ENCODE data around the gene SLC8A1. TPM values are rescaled to one million over a fixed set of nuclear protein-coding genes. Genes with fewer than 3 reads are reported as not detected.

Gene SLC8A1
- total and polyA plus RNA-seq, 3 donors from 2014 or later, result 1.4 to 3.6 (median 3.2) TPM

GRCh38 chr2:40200366-40200915, 251.4 kb downstream of the SLC8A1 start:
- WGBS, 2 donors, result 77 to 91% methylated on average over 2 of the region's 2 CpGs

GRCh38 chr2:40199771-40200170, 252.1 kb downstream of the SLC8A1 start:
- H3K4me3 ChIP-seq, result no peak overlapping the region
- no peaks in the 10 kb centered on the region for H3K4me1 ChIP-seq
- TF ChIP-seq POLR2A (IDR thresholded peaks at IDR 0.05) (no peak), CTCF (IDR thresholded peaks at IDR 0.05) (no peak)
- no peaks in the 10 kb centered on the region for H3K9me3 ChIP-seq
- no peaks in the 10 kb centered on the region for H3K36me3 ChIP-seq (ENCODE audit: low read depth, missing control alignments)
- DNase-seq, result no peak
- no peak overlapping the region for H3K27ac ChIP-seq
- no peaks in the 10 kb centered on the region for H3K27me3 ChIP-seq
- intact Hi-C loops (cut with DNase I; ENCODE audit: low total_unique reads), result no loop called here

More at GRCh38 chr2:40200366-40200915, 251.4 kb downstream of the SLC8A1 start:
- Histone ChIP-seq H3K4me3 (no peak overlapping the region), H3K27me3 (no peaks in the 10 kb centered on the region), H3K36me3 (ENCODE audit: low read depth, missing control alignments) (no peaks in the 10 kb centered on the region), H3K9me3 (no peaks in the 10 kb centered on the region), H3K27ac (no peak overlapping the region), H3K4me1 (no peaks in the 10 kb centered on the region)
- TF ChIP-seq CTCF (IDR thresholded peaks at IDR 0.05) (no peak), POLR2A (IDR thresholded peaks at IDR 0.05) (no peak)
- DNase-seq, result no peak
- intact Hi-C loops (cut with DNase I; ENCODE audit: low total_unique reads), result no loop called here

- no peaks in the 10 kb centered on the region for H3K36me3 ChIP-seq (ENCODE audit: low read depth, missing control alignments)
- H3K27me3 ChIP-seq, result no peaks in the 10 kb centered on the region
- WGBS, 2 donors, result 64 to 84% methylated on average over 5 of the region's 5 CpGs
- DNase-seq, result no peak
- no peak overlapping the region for H3K4me3 ChIP-seq
- TF ChIP-seq POLR2A (IDR thresholded peaks at IDR 0.05) (no peak), CTCF (IDR thresholded peaks at IDR 0.05) (no peak)
- H3K4me1 ChIP-seq, result no peaks in the 10 kb centered on the region
- no peak overlapping the region for H3K27ac ChIP-seq
- intact Hi-C loops (cut with DNase I; ENCODE audit: low total_unique reads), result no loop called here
- no peaks in the 10 kb centered on the region for H3K9me3 ChIP-seq
Observed at GRCh38 chr2:40197121-40197520, 254.8 kb downstream of the SLC8A1 start.

GRCh38 chr2:40193670-40194026, 258.2 kb downstream of the SLC8A1 start:
- intact Hi-C loops (cut with DNase I; ENCODE audit: low total_unique reads), result no loop called here
- no peak overlapping the region for H3K27ac ChIP-seq
- no peak for DNase-seq
- no peaks in the 10 kb centered on the region for H3K9me3 ChIP-seq
- H3K36me3 ChIP-seq (ENCODE audit: low read depth, missing control alignments), result no peaks in the 10 kb centered on the region
- no peak overlapping the region for H3K4me3 ChIP-seq
- no peak for TF ChIP-seq CTCF (IDR thresholded peaks at IDR 0.05)
- no peak for TF ChIP-seq POLR2A (IDR thresholded peaks at IDR 0.05)
- H3K27me3 ChIP-seq, result no peaks in the 10 kb centered on the region
- H3K4me1 ChIP-seq, result no peaks in the 10 kb centered on the region

- WGBS, 2 donors, result 82 to 91% methylated on average over 6 of the region's 6 CpGs
Observed at GRCh38 chr2:40192864-40193669, 258.8 kb downstream of the SLC8A1 start.

More at GRCh38 chr2:40192864-40193669, 258.8 kb downstream of the SLC8A1 start:
- no peaks in the 10 kb centered on the region for H3K4me1 ChIP-seq
- TF ChIP-seq CTCF (IDR thresholded peaks at IDR 0.05) (no peak), POLR2A (IDR thresholded peaks at IDR 0.05) (no peak)
- no peaks in the 10 kb centered on the region for H3K9me3 ChIP-seq
- intact Hi-C loops (cut with DNase I; ENCODE audit: low total_unique reads), result no loop called here
- no peaks in the 10 kb centered on the region for H3K36me3 ChIP-seq (ENCODE audit: low read depth, missing control alignments)
- DNase-seq, result no peak
- no peak overlapping the region for H3K27ac ChIP-seq
- no peak overlapping the region for H3K4me3 ChIP-seq
- H3K27me3 ChIP-seq, result no peaks in the 10 kb centered on the region

Measured in testis (tissue), 3 donors.